Measurements from ENCODE around the gene ANO10.

ANO10 gene

GRCh38 chr3:43406643-43407023 is 215.2 kb downstream of the ANO10 start:
- no peak for DNase-seq

- no peak for DNase-seq
These were observed 215.7 kb downstream of the ANO10 start for GRCh38 chr3:43405888-43406642.

- DNase-seq, result no peak
These were observed 220.8 kb downstream of the ANO10 start for GRCh38 chr3:43400781-43401730.

GRCh38 chr3:43400167-43400566 is 221.6 kb downstream of the ANO10 start:
- no peak for DNase-seq

- no peak for DNase-seq
These were observed 222.8 kb downstream of the ANO10 start for GRCh38 chr3:43399034-43399433.

- DNase-seq, result no peak
These were observed 227.7 kb downstream of the ANO10 start for GRCh38 chr3:43394041-43394554.

- no peak for DNase-seq
These were observed 230.2 kb downstream of the ANO10 start for GRCh38 chr3:43391621-43392020.

GRCh38 chr3:43390255-43390588 is 231.6 kb downstream of the ANO10 start:
- DNase-seq, result no peak

- DNase-seq, result peak in 3 of 4 experiments; percentile 6 to 18 (median 12)
These were observed 232.2 kb downstream of the ANO10 start for GRCh38 chr3:43389388-43390254.

- DNase-seq, result no peak
These were observed 232.9 kb downstream of the ANO10 start for GRCh38 chr3:43388915-43389314.

GRCh38 chr3:43388175-43388574 is 233.6 kb downstream of the ANO10 start:
- no peak for DNase-seq

- DNase-seq, result no peak
These were observed 242.5 kb downstream of the ANO10 start for GRCh38 chr3:43379343-43379742.

- DNase-seq, result peak; percentile 22 to 45 (median 30)
These were observed 243.5 kb downstream of the ANO10 start for GRCh38 chr3:43378066-43378935.

- DNase-seq, result no peak
These were observed 248.3 kb downstream of the ANO10 start for GRCh38 chr3:43373560-43373928.

GRCh38 chr3:43372809-43373559 is 248.8 kb downstream of the ANO10 start:
- DNase-seq, result no peak

- no peak for DNase-seq
These were observed 249.6 kb downstream of the ANO10 start for GRCh38 chr3:43372007-43372740.

- DNase-seq, result no peak
These were observed 250.3 kb downstream of the ANO10 start for GRCh38 chr3:43371494-43371893.

- DNase-seq, result no peak
These were observed 251.4 kb downstream of the ANO10 start for GRCh38 chr3:43370293-43370980.

GRCh38 chr3:43369404-43370292 is 252.2 kb downstream of the ANO10 start:
- DNase-seq, result no peak

All from activated CD4-positive, CD25-positive, alpha-beta regulatory T cell (primary cell).